ENCODE measurements around the gene CC2D2B. TPM values are rescaled to one million over a fixed set of nuclear protein-coding genes. Genes with fewer than 3 reads are reported as not detected.

Gene CC2D2B
- total RNA-seq, 2 experiments from 2014 or later, result 4.1 TPM; not detected in 1

DNA sequence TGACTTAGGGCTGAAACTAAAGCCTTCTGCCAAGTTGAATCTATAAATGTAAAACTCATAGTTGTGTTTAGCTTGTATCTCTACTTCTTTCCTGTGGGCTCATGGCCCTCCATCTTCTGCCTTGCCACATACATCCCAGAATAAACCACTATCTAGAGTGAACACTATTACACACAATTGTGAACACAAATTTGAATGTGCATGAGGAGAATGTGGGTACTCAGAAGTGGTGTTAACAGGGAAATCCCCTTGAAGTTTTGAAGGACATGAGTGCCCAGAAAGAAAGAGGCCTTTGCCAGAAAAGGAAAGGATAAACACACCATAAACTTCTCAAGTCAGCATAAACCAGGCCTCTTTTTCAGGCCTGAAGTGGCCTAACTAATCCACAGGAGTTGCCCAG lies 115.4 kb downstream of the CC2D2B start:
- Histone ChIP-seq H4K20me1 (ENCODE audit: insufficient read depth, low read length) (no peaks in the 10 kb centered on the region), H3K4me3 (ENCODE audit: low read depth, low read length, poor library complexity, severe bottlenecking) (no peak overlapping the region), H3K27ac (ENCODE audit: low read depth, low read length, poor library complexity, severe bottlenecking) (no peak overlapping the region), H3K4me1 (ENCODE audit: insufficient read depth, low read length, poor library complexity, severe bottlenecking) (no peaks in the 10 kb centered on the region), H2AFZ (ENCODE audit: low read length) (no peak overlapping the region), H3K9me2 (ENCODE audit: insufficient read depth, low read length) (no peaks in the 10 kb centered on the region), H3K9me3 (ENCODE audit: low read length) (no peaks in the 10 kb centered on the region), H3K36me3 (ENCODE audit: insufficient read depth, low read length) (no peaks in the 10 kb centered on the region), H3K79me2 (ENCODE audit: insufficient read depth, low read depth, low read length) (no peaks in the 10 kb centered on the region), H3K4me2 (ENCODE audit: low read length) (no peak overlapping the region)
- no peak for DNase-seq (ENCODE audit: low spot score)
- no TSS peak for BruUV-seq (replicated peaks)
- intact Hi-C loops (cut with micrococcal nuclease; ENCODE audit: unreplicated experiment), result no loop called here
- ChIA-PET POLR2A (no interaction called here), CTCF (ENCODE audit: unreplicated experiment) (no interaction called here)
- TF ChIP-seq EZH2phosphoT487 (IDR thresholded peaks at IDR 0.05; ENCODE audit: borderline replicate concordance, low read depth, low read length), result no peak
- TF ChIP-seq, protein P1, sequence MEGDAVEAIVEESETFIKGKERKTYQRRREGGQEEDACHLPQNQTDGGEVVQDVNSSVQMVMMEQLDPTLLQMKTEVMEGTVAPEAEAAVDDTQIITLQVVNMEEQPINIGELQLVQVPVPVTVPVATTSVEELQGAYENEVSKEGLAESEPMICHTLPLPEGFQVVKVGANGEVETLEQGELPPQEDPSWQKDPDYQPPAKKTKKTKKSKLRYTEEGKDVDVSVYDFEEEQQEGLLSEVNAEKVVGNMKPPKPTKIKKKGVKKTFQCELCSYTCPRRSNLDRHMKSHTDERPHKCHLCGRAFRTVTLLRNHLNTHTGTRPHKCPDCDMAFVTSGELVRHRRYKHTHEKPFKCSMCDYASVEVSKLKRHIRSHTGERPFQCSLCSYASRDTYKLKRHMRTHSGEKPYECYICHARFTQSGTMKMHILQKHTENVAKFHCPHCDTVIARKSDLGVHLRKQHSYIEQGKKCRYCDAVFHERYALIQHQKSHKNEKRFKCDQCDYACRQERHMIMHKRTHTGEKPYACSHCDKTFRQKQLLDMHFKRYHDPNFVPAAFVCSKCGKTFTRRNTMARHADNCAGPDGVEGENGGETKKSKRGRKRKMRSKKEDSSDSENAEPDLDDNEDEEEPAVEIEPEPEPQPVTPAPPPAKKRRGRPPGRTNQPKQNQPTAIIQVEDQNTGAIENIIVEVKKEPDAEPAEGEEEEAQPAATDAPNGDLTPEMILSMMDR (conservative IDR thresholded peaks at IDR 0.05; ENCODE audit: low read length), result no peak

DNA sequence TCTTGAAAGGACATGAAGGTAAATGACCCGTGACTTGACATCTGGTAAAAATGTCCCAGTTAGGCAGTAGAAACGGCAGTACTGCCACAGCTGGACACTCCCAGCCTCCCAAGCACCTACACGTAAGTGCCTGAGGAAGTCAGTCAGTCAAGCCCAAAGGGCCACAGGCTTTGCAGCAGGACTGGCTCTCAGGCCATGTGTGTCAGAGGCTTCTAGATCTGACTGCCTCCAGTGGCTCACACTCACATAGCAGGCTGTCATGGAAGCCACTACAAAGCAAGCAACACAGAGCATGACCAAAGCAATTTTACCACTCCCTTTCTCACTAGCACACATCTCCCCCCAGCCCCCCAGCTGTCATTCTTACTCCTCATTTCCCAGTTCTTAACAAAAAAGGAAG lies 117.8 kb downstream of the CC2D2B start:
- peak overlapping the region; percentile 63; the same call in 1 of the 2 replicates for H2AFZ ChIP-seq (ENCODE audit: low read length)
- intact Hi-C loops (cut with micrococcal nuclease; ENCODE audit: unreplicated experiment), result no loop called here
- no peak overlapping the region for H3K27ac ChIP-seq (ENCODE audit: low read depth, low read length, poor library complexity, severe bottlenecking)
- BruUV-seq (replicated peaks), result no TSS peak
- peak; percentile 66 for DNase-seq (ENCODE audit: low spot score)
- H3K79me2 ChIP-seq (ENCODE audit: insufficient read depth, low read depth, low read length), result no peaks in the 10 kb centered on the region
- no peaks in the 10 kb centered on the region for H3K36me3 ChIP-seq (ENCODE audit: insufficient read depth, low read length)
- POLR2A ChIA-PET, result interaction anchor here (0.6 kb wide), 1 partner anchor 143 kb away, joined by 3 read pairs; no protein-coding TSS in a partner anchor
- no peak overlapping the region for H3K4me3 ChIP-seq (ENCODE audit: low read depth, low read length, poor library complexity, severe bottlenecking)
- H3K9me3 ChIP-seq (ENCODE audit: low read length), result no peaks in the 10 kb centered on the region
- CTCF ChIA-PET (ENCODE audit: unreplicated experiment), result no interaction called here
- H3K4me1 ChIP-seq (ENCODE audit: insufficient read depth, low read length, poor library complexity, severe bottlenecking), result no peaks in the 10 kb centered on the region
- no peaks in the 10 kb centered on the region for H4K20me1 ChIP-seq (ENCODE audit: insufficient read depth, low read length)
- TF ChIP-seq, protein P1 (conservative IDR thresholded peaks at IDR 0.05; ENCODE audit: low read length), result peak; percentile 70
- TF ChIP-seq EZH2phosphoT487 (IDR thresholded peaks at IDR 0.05; ENCODE audit: borderline replicate concordance, low read depth, low read length), result no peak
- no peaks in the 10 kb centered on the region for H3K9me2 ChIP-seq (ENCODE audit: insufficient read depth, low read length)
- no peak overlapping the region for H3K4me2 ChIP-seq (ENCODE audit: low read length)

DNA sequence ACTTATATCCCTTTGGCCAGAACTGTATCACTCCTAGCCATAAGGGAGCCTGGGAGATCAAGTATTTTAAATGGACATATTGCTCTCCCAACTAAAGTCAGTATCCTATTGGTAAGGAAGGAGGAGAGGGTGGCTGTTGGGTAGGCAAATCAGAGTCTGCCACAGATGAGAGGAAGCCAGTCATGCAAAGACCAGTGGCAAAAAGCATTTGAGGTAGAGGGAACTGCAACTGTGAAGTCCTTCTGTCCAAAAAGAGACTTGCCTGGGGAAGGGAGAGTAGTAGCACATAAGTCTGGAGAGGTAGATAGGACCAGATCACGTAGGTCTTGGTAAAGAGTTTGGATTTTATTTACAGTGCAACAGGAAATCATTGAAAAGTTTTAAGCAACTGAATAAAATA lies 126.8 kb downstream of the CC2D2B start:
- TF ChIP-seq EZH2phosphoT487 (IDR thresholded peaks at IDR 0.05; ENCODE audit: borderline replicate concordance, low read depth, low read length), result no peak
- TF ChIP-seq, protein P1 (conservative IDR thresholded peaks at IDR 0.05; ENCODE audit: low read length), result no peak
- DNase-seq (ENCODE audit: low spot score), result peak; percentile 52
- Histone ChIP-seq H3K4me2 (ENCODE audit: low read length) (peak overlapping the region; percentile 33), H3K9me2 (ENCODE audit: insufficient read depth, low read length) (no peaks in the 10 kb centered on the region), H3K9me3 (ENCODE audit: low read length) (no peaks in the 10 kb centered on the region), H3K4me3 (ENCODE audit: low read depth, low read length, poor library complexity, severe bottlenecking) (no peak overlapping the region), H4K20me1 (ENCODE audit: insufficient read depth, low read length) (no peaks in the 10 kb centered on the region), H3K36me3 (ENCODE audit: insufficient read depth, low read length) (no peaks in the 10 kb centered on the region), H3K27ac (ENCODE audit: low read depth, low read length, poor library complexity, severe bottlenecking) (peak overlapping the region; percentile 6), H3K4me1 (ENCODE audit: insufficient read depth, low read length, poor library complexity, severe bottlenecking) (peaks cover 18% of the 10 kb centered on the region), H2AFZ (ENCODE audit: low read length) (peak overlapping the region; percentile 72), H3K79me2 (ENCODE audit: insufficient read depth, low read depth, low read length) (no peaks in the 10 kb centered on the region)
- intact Hi-C loops (cut with micrococcal nuclease; ENCODE audit: unreplicated experiment), result loop anchor here (5.0 kb wide), 1 partner anchor 193 kb away; no protein-coding TSS in a partner anchor
- ChIA-PET CTCF (ENCODE audit: unreplicated experiment) (no interaction called here), POLR2A (interaction anchor here (1.0 kb wide), 1 partner anchor 276 kb away, joined by 3 read pairs; no protein-coding TSS in a partner anchor)
- BruUV-seq (replicated peaks), result no TSS peak
